ENCODE measurements around the gene PGS1.

The PGS1 gene

GRCh38 chr17:78346605-78347250 is 31.7 kb upstream of the PGS1 start:
- peak; percentile 25 for DNase-seq

GRCh38 chr17:78347453-78347852 is 31.0 kb upstream of the PGS1 start:
- DNase-seq, result no peak

GRCh38 chr17:78348055-78348770 is 30.2 kb upstream of the PGS1 start:
- no peak for DNase-seq

- DNase-seq, result no peak
Measured at GRCh38 chr17:78349891-78350642, 28.4 kb upstream of the PGS1 start.

GRCh38 chr17:78351449-78352006 is 26.9 kb upstream of the PGS1 start:
- peak; percentile 91 for DNase-seq

GRCh38 chr17:78353834-78354233 is 24.6 kb upstream of the PGS1 start:
- no peak for DNase-seq

GRCh38 chr17:78355045-78355641 is 23.3 kb upstream of the PGS1 start:
- DNase-seq, result no peak

- no peak for DNase-seq
Measured at GRCh38 chr17:78355701-78356100, 22.7 kb upstream of the PGS1 start.

GRCh38 chr17:78356101-78356713 is 22.2 kb upstream of the PGS1 start:
- peak; percentile 97 for DNase-seq

GRCh38 chr17:78357177-78357586 is 21.3 kb upstream of the PGS1 start:
- peak; percentile 94 for DNase-seq

- peak; percentile 46 for DNase-seq
Measured at GRCh38 chr17:78357672-78358537, 20.5 kb upstream of the PGS1 start.

GRCh38 chr17:78358538-78359320 is 19.7 kb upstream of the PGS1 start:
- DNase-seq, result peak; percentile 54

GRCh38 chr17:78359321-78359996 is 19.0 kb upstream of the PGS1 start:
- DNase-seq, result peak; percentile 48

GRCh38 chr17:78359997-78360370 is 18.5 kb upstream of the PGS1 start, which contains the start of gene SOCS3:
Gene SOCS3, minus strand, starts transcription at chr17:78360077. Its CDS starts 982 bp downstream, at chr17:78359095.
- DNase-seq, result peak; percentile 98

GRCh38 chr17:78360371-78361224 is 17.9 kb upstream of the PGS1 start:
- DNase-seq, result peak; percentile 86

GRCh38 chr17:78361225-78361701 is 17.2 kb upstream of the PGS1 start:
- no peak for DNase-seq

GRCh38 chr17:78362232-78362631 is 16.2 kb upstream of the PGS1 start:
- DNase-seq, result no peak

GRCh38 chr17:78362671-78363070 is 15.8 kb upstream of the PGS1 start:
- no peak for DNase-seq

Data from EL (cell line).